Karpas-422 (cell line): ENCODE measurements around the gene ZNF768. TPM values are rescaled to one million over a fixed set of nuclear protein-coding genes. Genes with fewer than 3 reads are reported as not detected.

Source experiments
- DNase-seq: peaks from one replicate; pipeline ENCODE4 v3.0.0-alpha.2; 2015
- H2AFZ ChIP-seq: fragments of 200-600 bp; sonication (generic); 2 replicates; pipeline ENCODE4 v1.6.1; 2014; ENCODE audit warnings: antibody characterized with exemption, low read length, mixed read lengths
- H3K27ac ChIP-seq: fragments of 200-600 bp; sonication (generic); 2 replicates; pipeline ENCODE4 v1.5.1; 2014; ENCODE audit warnings: mild to moderate bottlenecking, low read length, moderate library complexity
- H3K27me3 ChIP-seq: fragments of 200-600 bp; sonication (generic); 2 replicates; pipeline ENCODE4 v1.6.1; 2014; ENCODE audit warnings: low read length, mixed read lengths
- H3K36me3 ChIP-seq: fragments of 200-600 bp; sonication (generic); 2 replicates; pipeline ENCODE4 v1.6.1; 2014; ENCODE audit warnings: low read length, mixed read lengths; ENCODE audit not compliant: insufficient read depth
- H3K4me1 ChIP-seq: fragments of 200-600 bp; sonication (generic); 2 replicates; pipeline ENCODE4 v1.6.1; 2014; ENCODE audit warnings: mild to moderate bottlenecking, low read length, mixed read lengths
- H3K4me2 ChIP-seq: fragments of 200-600 bp; sonication (generic); 2 replicates; pipeline ENCODE4 v1.6.1; 2014; ENCODE audit warnings: low read length, low read depth, mild to moderate bottlenecking; ENCODE audit not compliant: poor library complexity, severe bottlenecking
- H3K4me3 ChIP-seq: fragments of 200-600 bp; sonication (generic); 2 replicates; pipeline ENCODE4 v1.5.1; 2014; ENCODE audit warnings: mild to moderate bottlenecking, antibody characterized with exemption, low read length, mixed read lengths
- H3K79me2 ChIP-seq: fragments of 200-600 bp; sonication (generic); 2 replicates; pipeline ENCODE4 v1.6.1; 2014; ENCODE audit warnings: mild to moderate bottlenecking, low read length, mixed read lengths
- H3K9ac ChIP-seq: fragments of 200-600 bp; sonication (generic); 2 replicates; pipeline ENCODE4 v1.6.0; 2014; ENCODE audit warnings: low read length
- H3K9me2 ChIP-seq: fragments of 200-600 bp; sonication (generic), shearing (Covaris generic); replicated peaks from 2 replicates; pipeline ENCODE4 v1.6.0; 2014; ENCODE audit warnings: mild to moderate bottlenecking, low read length, moderate library complexity; ENCODE audit not compliant: insufficient read depth
- H3K9me3 ChIP-seq: fragments of 300-700, 200-600 bp; sonication (generic); 2 replicates; pipeline ENCODE4 v1.6.1; 2014; ENCODE audit warnings: low read length, mixed read lengths
- H4K20me1 ChIP-seq: fragments of 200-600 bp; sonication (generic); 2 replicates; pipeline ENCODE4 v1.6.1; 2014; ENCODE audit warnings: mild to moderate bottlenecking, antibody characterized with exemption, low read length, low read depth; ENCODE audit not compliant: insufficient read depth
- total RNA-seq: library from RNA; depleted of rRNA; stranded (reverse); fragments of >200 nt; shearing (Covaris generic); gene quantifications from 2 replicates; pipeline ENCODE4 v1.2.3, GENCODE V29; 2014; ENCODE audit warnings: low replicate concordance

Gene ZNF768
- total RNA-seq, 1 experiment from 2014 or later, result 59.4 TPM

DNA sequence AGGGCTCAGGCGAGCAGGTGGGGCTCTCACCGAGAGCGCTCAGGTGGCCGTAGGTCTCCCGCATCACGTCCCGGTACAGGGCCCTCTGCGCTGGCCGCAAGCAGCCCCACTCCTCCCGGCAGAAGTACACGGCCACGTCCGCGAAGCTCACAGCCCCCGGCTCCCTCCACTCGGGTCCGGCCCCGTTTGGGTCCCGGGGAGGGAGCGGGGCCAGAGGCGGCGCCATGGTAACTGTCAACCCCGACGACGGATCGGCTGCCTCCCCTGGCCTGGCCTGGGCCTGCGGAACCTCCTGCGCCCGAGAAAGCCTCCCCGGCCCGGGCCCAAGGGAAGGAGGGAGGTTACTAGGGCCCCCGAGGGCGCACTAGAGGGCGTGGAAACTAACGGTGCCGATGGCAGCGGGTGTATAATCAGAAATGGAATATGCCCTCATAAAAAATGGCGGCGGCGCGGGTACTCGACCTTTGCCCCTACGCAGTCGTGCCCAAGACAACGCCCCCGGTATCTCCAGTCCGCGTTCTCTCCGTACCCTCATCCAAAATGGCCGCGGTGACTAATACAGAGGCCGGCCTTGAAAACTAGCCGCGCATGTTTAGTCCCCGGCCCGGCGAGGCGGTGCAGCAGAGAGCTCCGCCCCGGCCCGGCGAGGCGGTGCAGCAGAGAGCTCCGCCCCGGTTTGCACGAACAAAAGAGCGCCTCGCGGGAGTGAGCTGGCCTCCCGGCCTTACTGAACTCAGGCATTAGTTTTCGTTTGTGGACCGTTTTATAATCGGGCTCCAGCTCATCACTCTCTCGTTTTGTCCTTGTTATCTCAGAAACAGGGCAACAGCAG, 31.8 kb upstream of the ZNF768 start, which contains the start of gene ZNF764:
Gene ZNF764, minus strand, starts transcription at position 418 of the 832 bp plus-strand sequence. Its CDS starts 192 bp downstream, at position 226.
- Histone ChIP-seq H3K9me2 (no peaks in the 10 kb centered on the region), H3K9ac (peak within 1 kb of the TSS; percentile 89), H2AFZ (peak within 1 kb of the TSS; percentile 63), H3K4me3 (peak within 1 kb of the TSS; percentile 76), H3K9me3 (no peaks in the 10 kb centered on the region), H3K4me2 (peak within 1 kb of the TSS; percentile 83), H4K20me1 (no peaks in the 10 kb centered on the region), H3K4me1 (peaks cover 9% of the 10 kb centered on the region), H3K27ac (peak within 1 kb of the TSS; percentile 80), H3K36me3 (peaks cover 5% of the 10 kb centered on the region; the same call in 1 of the 2 replicates), H3K27me3 (no peaks in the 10 kb centered on the region), H3K79me2 (peaks cover 15% of the 10 kb centered on the region)
- DNase-seq, result peak; percentile 99

DNA sequence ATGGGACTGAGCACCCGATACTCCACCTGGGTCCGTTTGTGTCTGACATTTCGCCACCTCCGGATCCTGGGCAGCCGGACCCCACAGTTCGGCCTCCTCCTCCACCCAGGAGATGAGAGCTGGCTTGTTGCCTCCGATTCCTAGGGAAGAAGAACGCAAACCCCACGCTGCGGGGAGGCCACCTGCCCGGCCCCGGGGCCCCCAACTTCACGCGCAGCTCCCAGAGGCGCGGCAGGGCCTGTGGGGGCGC, 31.3 kb upstream of the ZNF768 start:
- peak overlapping the region; percentile 80 for H3K27ac ChIP-seq
- H3K4me1 ChIP-seq, result peaks cover 9% of the 10 kb centered on the region
- H3K27me3 ChIP-seq, result no peaks in the 10 kb centered on the region
- peak overlapping the region; percentile 63 for H2AFZ ChIP-seq
- H3K4me2 ChIP-seq, result peak overlapping the region; percentile 83
- H3K9ac ChIP-seq, result peak overlapping the region; percentile 89
- H4K20me1 ChIP-seq, result no peaks in the 10 kb centered on the region
- DNase-seq, result peak; percentile 69
- peaks cover 5% of the 10 kb centered on the region; the same call in 1 of the 2 replicates for H3K36me3 ChIP-seq
- peaks cover 15% of the 10 kb centered on the region for H3K79me2 ChIP-seq
- H3K4me3 ChIP-seq, result peak overlapping the region; percentile 76
- H3K9me3 ChIP-seq, result no peaks in the 10 kb centered on the region
- no peaks in the 10 kb centered on the region for H3K9me2 ChIP-seq

DNA sequence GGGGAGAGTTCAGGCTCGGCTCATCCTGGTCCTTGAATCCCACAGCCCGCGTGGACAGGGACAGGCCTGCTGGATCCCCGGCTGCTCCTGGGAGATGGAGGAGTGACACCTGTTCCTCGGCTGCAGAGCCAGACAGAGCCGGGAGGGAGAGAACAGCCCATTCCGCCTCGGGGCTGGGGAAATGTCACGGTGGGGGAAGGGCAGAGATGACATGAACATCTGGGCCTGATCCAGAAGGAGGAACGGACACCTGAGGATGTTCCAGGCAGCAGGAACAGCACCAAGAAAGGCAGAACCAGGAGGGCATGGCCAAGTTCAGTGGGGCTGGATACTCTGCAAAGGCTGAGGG, 29.7 kb upstream of the ZNF768 start:
- Histone ChIP-seq H3K36me3 (peaks cover 5% of the 10 kb centered on the region; the same call in 1 of the 2 replicates), H2AFZ (no peak overlapping the region), H3K4me1 (peaks cover 9% of the 10 kb centered on the region), H3K9ac (no peak overlapping the region), H3K9me2 (no peaks in the 10 kb centered on the region), H3K9me3 (no peaks in the 10 kb centered on the region), H4K20me1 (no peaks in the 10 kb centered on the region), H3K4me2 (no peak overlapping the region), H3K27ac (no peak overlapping the region), H3K79me2 (peaks cover 15% of the 10 kb centered on the region), H3K4me3 (no peak overlapping the region), H3K27me3 (no peaks in the 10 kb centered on the region)
- no peak for DNase-seq

DNA sequence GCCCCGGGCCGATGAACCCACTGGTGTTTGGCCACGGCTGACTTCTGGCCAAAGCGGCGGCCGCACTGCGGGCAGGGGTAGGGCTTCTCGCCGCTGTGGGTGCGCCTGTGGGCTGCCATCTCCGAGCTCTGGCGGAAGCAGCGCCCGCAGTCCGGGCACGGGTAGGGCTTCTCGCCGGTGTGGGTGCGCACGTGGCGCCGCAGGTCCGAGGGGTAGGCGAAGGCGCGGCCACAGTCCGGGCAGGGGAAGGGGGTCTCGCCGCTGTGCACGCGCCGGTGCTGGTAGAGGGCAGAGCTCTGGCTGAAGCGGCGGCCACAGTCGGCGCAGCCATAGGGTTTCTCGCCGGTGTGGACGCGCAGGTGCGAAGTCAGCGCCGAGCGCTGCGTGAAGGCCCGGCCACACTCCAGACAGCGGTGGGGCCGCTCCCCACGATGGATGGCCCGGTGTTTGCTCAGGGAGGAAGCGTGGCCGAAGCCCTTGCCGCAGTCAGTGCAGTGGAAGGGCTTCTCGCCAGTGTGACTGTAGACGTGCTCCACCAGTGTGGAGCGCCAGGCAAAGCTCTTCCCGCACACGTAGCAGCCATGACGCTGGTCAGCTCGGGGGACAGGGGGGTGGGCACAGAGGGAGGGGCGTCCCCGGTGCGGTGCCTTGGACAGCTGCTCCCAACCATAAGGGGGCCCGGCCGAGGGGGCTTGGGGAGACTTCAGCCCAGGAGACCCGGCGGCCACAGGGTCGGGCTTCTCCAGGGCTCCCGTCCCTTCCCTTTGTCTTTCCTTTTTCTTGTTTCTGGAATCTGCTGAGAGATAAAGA, 29.2 kb upstream of the ZNF768 start:
- no peak overlapping the region for H3K4me2 ChIP-seq
- no peak overlapping the region for H3K4me3 ChIP-seq
- peaks cover 5% of the 10 kb centered on the region; the same call in 1 of the 2 replicates for H3K36me3 ChIP-seq
- H3K4me1 ChIP-seq, result peaks cover 9% of the 10 kb centered on the region
- no peak for DNase-seq
- H3K9me2 ChIP-seq, result no peaks in the 10 kb centered on the region
- H3K9me3 ChIP-seq, result no peaks in the 10 kb centered on the region
- no peaks in the 10 kb centered on the region for H4K20me1 ChIP-seq
- no peaks in the 10 kb centered on the region for H3K27me3 ChIP-seq
- H3K79me2 ChIP-seq, result peaks cover 15% of the 10 kb centered on the region
- no peak overlapping the region for H2AFZ ChIP-seq
- no peak overlapping the region for H3K27ac ChIP-seq
- no peak overlapping the region for H3K9ac ChIP-seq

DNA sequence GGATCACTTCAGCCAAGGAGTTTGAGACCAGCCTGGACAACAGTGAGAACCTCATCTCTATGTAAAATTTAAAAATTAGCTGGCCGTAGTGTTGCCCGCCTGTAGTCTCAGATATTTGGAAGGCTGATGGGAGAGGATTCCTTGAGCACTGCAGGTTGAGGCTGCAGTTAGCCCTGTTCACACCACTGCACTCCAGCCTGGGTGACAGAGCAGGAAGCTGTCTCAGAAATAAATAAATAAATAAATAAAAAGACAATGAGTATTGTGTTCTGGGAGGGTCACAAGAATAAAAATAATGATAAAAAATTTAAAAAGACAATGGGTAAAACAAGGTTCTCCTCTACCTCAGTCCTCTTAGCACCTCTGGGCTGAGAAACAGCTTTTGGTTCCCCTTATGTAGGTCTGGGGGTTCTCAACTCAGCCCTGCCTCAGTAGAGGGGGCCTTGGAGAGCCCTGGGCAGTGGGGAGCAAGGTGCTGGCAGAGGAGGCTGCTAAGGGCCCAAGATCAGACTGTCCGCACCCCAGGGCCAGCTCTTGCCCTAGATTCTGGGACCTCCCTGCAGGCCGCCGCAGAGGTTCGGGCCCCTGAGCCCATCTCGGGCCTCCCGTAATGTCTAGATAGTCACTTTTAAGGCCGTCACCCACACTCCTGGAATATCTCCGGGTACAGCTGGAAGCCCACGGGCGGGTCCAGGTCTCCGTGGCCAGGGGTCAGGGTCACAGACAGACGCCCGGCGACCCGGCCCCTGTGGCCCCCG, 28.4 kb upstream of the ZNF768 start:
- peaks cover 5% of the 10 kb centered on the region; the same call in 1 of the 2 replicates for H3K36me3 ChIP-seq
- H2AFZ ChIP-seq, result no peak overlapping the region
- no peak overlapping the region for H3K9ac ChIP-seq
- DNase-seq, result no peak
- H3K4me2 ChIP-seq, result no peak overlapping the region
- H3K9me2 ChIP-seq, result no peaks in the 10 kb centered on the region
- no peaks in the 10 kb centered on the region for H4K20me1 ChIP-seq
- H3K4me1 ChIP-seq, result peaks cover 9% of the 10 kb centered on the region
- peaks cover 15% of the 10 kb centered on the region for H3K79me2 ChIP-seq
- no peak overlapping the region for H3K4me3 ChIP-seq
- no peaks in the 10 kb centered on the region for H3K27me3 ChIP-seq
- H3K9me3 ChIP-seq, result no peaks in the 10 kb centered on the region
- H3K27ac ChIP-seq, result no peak overlapping the region

DNA sequence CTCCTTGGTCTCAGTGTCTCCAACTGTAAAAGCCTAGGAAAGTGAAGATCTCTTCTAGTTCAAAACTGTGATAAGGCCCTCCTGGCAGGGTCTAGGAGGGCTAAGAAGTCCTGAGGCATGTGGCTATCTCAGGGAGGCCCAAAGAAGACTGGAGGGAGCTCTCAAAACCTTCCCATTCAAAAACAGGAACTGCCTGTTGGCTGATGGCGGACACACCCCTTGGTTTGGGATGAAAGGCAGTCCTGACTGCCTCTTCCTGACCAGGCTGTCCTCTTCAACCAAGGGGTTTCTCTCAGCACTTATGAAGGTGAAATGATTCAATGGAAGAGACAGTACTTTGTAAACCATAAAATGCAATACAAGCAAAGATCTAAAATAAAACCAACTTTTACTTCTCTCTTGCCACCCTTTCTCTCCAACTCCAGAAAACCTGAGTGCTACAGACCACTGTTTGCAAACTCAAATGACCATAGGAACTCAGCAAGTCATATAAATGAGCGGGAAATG, 27.1 kb upstream of the ZNF768 start:
- Histone ChIP-seq H3K4me2 (no peak overlapping the region), H2AFZ (no peak overlapping the region), H3K4me3 (no peak overlapping the region), H3K9ac (no peak overlapping the region), H3K4me1 (peaks cover 5% of the 10 kb centered on the region), H4K20me1 (no peaks in the 10 kb centered on the region), H3K27me3 (no peaks in the 10 kb centered on the region), H3K9me3 (no peaks in the 10 kb centered on the region), H3K9me2 (no peaks in the 10 kb centered on the region), H3K36me3 (peaks cover 5% of the 10 kb centered on the region; the same call in 1 of the 2 replicates), H3K27ac (no peak overlapping the region), H3K79me2 (peaks cover 15% of the 10 kb centered on the region)
- DNase-seq, result no peak

DNA sequence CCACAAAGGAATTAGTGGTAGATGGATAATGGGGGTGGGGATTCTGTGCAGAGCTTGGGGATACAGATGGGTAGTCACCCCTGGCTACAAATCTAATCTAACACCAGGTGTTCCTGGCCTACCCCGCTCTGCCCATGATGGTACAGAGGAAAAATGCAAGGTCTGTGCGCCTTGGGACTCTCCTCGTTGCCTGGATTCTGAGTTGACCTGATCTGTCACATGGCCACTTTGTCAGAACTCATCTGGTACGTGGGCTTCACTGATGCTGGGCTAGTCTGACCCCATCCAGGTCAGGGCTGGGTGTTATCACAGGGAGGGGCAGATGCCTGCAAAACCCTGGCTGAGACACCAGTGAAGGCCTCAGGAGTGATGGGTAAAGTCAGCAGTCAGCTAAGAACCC, 26.6 kb upstream of the ZNF768 start:
- Histone ChIP-seq H2AFZ (no peak overlapping the region), H3K4me2 (no peak overlapping the region), H3K9me3 (no peaks in the 10 kb centered on the region), H3K36me3 (peaks cover 5% of the 10 kb centered on the region; the same call in 1 of the 2 replicates), H3K9ac (no peak overlapping the region), H4K20me1 (no peaks in the 10 kb centered on the region), H3K79me2 (peaks cover 15% of the 10 kb centered on the region), H3K4me3 (no peak overlapping the region), H3K4me1 (peaks cover 5% of the 10 kb centered on the region), H3K9me2 (no peaks in the 10 kb centered on the region), H3K27ac (no peak overlapping the region), H3K27me3 (no peaks in the 10 kb centered on the region)
- no peak for DNase-seq
